ENCODE measurements around the gene CDKAL1.
"Not testable (repeated sequence)": the region's sequence is repeated elsewhere in the genome, so short reads cannot be mapped to it uniquely, and the experiment has no call there.

CDKAL1 gene

DNA sequence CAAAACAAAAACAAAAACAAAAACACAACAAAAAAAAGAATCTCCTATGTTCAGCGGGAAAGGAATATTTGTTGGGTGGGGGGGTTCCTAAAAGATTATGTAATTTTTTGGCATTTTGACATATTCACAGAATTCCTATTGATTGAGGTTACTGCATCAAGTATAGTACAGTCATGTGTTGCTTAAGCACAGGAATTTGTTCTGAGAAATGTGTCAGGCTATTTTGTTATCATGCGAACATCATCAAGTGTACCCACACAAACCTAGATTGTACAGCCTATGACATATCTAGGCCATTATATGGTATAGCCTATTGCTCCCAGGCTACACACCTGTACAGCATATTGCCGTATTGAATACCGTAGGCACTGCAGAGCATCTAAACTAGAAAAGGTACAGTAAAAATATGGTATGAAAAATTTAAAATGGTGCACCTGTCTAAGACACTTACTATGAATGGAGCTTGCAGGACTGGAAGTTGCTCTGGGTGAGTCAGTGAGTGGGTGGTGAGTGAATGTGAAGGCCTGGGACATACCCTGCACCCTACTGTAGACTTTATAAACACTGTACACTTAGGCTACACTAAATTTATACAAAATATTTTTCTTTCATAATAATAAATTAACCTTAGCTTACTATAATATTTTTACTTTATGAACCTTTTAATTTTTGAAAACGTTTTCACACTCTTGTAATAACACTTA, 110.6 kb downstream of the CDKAL1 start:
- peak; percentile 22 for DNase-seq

- DNase-seq, result not testable (repeated sequence)
These were observed 111.3 kb downstream of the CDKAL1 start for GRCh38 chr6:20645572-20645971.

- DNase-seq, result no peak
These were observed 113.3 kb downstream of the CDKAL1 start for GRCh38 chr6:20647585-20647984.

DNA sequence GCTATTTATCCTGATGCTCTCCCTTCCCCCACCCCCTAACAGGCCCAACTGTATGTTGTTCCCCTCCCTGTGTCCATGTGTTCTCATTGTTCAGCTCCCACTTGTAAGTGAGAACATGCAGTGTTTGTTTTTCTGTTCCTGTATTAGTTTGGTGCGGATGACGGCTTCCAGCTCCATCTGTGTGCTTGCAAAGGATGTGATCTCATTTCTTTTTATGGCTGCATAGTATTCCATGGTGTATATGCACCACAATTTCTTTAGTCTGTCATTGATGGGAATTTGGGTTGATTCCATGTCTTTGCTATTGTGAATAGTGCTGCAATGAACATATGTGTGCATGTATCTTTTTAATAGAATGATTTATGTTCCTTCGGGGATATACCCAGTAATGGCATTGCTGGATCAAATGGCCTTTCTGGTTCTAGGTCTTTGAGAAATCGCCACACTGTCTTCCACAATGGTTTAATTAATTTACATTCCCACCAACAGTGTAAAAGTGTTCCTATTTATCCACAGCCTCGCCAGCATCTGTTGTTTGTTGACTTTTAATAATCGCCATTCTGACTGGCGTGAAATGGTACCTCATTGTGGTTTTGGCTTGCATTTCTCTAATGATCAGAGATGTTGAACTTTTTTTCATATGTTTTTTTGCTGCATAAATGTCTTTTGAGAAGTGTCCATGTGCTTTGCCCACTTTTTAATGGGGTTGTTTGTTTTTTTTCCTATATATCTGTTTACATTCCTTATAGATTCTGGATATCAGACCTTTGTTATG, 115.6 kb downstream of the CDKAL1 start:
- not testable (repeated sequence) for DNase-seq

DNA sequence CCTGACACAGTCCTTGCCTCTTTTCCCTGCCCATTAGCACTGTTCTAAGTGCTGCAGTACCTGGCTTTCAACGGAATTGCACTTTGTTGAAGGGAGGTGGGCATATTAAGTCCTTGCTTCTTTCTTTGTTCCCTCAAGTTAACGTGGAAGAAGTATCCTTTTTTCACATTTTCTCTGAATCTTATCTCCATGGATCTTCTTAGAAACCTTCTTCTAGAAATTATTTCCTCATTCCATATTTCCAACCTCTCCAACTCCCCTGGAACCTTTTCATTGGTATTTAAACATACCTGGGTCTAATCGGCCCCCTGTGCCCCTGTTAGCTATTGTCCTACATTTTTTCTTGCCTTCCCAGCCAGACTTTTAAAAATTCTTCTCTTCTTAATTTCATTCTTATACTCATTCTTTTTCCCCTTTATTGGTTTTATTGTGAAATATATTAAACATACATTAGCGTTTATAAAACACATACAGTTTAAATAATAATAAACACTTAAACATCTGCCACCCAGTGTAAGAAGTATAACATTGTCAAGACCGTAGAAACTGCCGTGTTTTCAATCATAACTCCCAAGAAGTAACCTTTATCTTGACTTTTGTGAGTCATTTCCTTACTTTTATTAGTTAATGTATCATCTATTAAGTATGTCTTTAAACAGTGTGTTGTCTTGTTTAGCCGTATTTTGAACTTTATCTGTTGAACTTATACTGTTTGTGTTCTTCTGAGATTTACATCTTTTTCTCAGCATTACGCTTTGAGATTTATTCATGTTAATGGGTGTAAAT, 118.2 kb downstream of the CDKAL1 start:
- DNase-seq, result peak; percentile 27

GRCh38 chr6:20653085-20653479, 118.8 kb downstream of the CDKAL1 start:
- DNase-seq, result no peak

- DNase-seq, result peak; percentile 21
These were observed 121.1 kb downstream of the CDKAL1 start for GRCh38 chr6:20655317-20655716.

GRCh38 chr6:20657274-20657800, 123.1 kb downstream of the CDKAL1 start:
- DNase-seq, result no peak

GRCh38 chr6:20658053-20658452, 123.8 kb downstream of the CDKAL1 start:
- DNase-seq, result no peak

GRCh38 chr6:20658516-20658915, 124.3 kb downstream of the CDKAL1 start:
- no peak for DNase-seq

GRCh38 chr6:20660534-20660933, 126.3 kb downstream of the CDKAL1 start:
- DNase-seq, result no peak

DNA sequence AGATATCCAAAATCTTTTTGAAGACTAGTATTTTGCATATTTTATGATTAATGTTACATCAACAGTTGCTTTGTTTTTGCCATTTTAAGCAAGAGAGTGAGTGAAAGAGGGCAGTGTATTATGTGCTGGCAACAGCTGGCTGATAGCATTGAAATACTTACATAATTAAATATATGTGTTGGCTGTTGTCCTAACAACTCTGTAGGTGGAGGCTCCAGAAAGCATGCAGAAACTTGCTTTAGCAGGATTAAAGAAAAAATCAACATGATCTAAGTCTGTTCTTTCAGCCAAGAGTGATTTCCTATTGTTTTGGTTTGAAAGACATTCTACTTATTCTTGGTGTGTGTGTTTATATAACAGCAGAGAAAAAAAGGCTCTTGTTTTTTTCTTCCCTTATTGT, 127.5 kb downstream of the CDKAL1 start:
- DNase-seq, result peak; percentile 8

DNA sequence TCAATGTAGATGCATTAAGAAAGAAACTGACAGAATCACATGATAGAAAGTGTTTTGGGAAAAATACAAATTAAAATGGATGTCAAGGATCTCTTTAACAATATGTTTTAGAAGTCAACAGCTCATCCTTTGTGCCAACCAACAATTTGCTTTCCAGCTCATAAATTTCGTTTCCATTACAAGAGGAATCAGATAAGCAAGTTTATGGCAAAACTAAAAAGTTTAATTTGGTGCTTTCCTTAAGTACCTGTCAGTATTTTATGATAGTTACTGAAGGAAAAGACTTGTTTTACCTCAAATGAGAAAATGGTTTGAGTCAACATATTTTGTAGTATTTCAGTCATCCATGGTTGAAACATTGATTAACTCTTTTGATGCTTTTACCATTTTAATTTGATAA, 130.0 kb downstream of the CDKAL1 start:
- DNase-seq, result no peak

GRCh38 chr6:20665290-20665689, 131.0 kb downstream of the CDKAL1 start:
- no peak for DNase-seq

GRCh38 chr6:20669571-20670314, 135.5 kb downstream of the CDKAL1 start:
- DNase-seq, result no peak

GRCh38 chr6:20670750-20671149, 136.5 kb downstream of the CDKAL1 start:
- DNase-seq, result no peak

DNA sequence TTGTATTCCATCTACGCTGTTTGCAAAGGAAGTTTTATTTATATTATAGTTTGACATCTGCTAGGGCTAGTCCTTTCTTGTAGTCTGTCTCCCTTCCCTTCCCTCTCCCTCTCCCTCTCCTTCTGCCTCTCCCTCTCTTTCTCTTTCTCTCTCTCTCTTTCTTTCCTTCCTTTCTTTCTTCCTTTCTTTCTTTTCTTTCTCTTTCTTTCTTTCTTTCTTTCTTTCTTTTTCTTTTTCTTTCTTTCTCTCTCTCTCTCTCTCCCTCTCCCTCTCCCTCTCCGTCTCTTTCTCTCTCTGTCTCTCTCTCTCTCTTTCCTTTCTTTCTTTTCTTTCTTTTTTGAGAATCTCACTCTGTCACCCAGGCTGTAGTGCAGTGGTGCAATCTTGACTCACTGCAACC, 137.8 kb downstream of the CDKAL1 start:
- DNase-seq, result no peak

DNA sequence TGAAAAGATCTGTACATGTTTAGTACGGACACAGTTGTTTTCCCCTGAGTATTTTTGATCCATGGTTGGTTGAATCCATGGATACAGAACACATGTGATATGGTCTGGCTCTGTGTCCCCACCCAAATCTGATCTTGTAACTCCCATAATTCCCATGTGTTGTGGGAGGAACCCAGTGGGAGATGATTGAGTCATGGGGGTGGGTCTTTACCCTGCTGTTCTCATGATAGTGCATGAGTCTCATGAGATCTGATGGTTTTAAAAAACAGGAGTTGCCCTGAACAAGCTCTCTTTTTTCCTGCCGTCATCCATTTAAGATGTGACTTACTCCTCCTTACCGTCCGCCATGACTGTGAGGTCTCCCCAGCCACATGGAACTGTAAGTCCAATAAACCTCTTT, 139.2 kb downstream of the CDKAL1 start:
- no peak for DNase-seq

DNA sequence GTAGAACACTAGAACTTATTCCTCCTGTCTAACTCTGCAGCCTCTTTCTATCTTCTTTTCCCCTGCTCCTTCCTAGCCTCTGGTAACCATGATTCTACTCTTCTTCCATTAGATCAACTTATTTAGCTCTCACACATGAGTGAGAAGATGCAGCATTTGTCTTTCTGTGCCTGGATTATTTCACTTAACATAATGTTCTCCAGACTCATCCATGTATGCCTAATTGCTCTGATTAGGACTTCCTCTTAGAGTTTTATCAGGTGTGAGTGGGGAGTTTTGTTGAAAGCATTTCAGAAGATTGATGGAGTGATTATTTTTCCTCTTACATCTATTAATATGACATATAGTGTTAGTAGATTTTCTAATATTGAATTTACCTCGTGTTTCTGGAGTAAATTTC, 140.4 kb downstream of the CDKAL1 start:
- DNase-seq, result no peak

GRCh38 chr6:20678831-20679352, 144.6 kb downstream of the CDKAL1 start:
- no peak for DNase-seq

- no peak for DNase-seq
These were observed 146.5 kb downstream of the CDKAL1 start for GRCh38 chr6:20680697-20681165.

GRCh38 chr6:20681243-20681684, 147.0 kb downstream of the CDKAL1 start:
- DNase-seq, result no peak

Data from fibroblast of skin of right biceps (primary cell).